ENCODE results near the gene RPUSD1. TPM values are rescaled to one million over a fixed set of nuclear protein-coding genes. Genes with fewer than 3 reads are reported as not detected.

Gene RPUSD1
- total and polyA plus RNA-seq, 2 of the 13 experiments (the other 11 are each of a cell fraction or from before 2014, with no cell fraction given) = 13.1 to 26.2 TPM

GRCh38 chr16:788399-789126 lies 382 bp upstream of the RPUSD1 start, which contains the start of gene CHTF18 (continued):
- TF ChIP-seq, protein P1, sequence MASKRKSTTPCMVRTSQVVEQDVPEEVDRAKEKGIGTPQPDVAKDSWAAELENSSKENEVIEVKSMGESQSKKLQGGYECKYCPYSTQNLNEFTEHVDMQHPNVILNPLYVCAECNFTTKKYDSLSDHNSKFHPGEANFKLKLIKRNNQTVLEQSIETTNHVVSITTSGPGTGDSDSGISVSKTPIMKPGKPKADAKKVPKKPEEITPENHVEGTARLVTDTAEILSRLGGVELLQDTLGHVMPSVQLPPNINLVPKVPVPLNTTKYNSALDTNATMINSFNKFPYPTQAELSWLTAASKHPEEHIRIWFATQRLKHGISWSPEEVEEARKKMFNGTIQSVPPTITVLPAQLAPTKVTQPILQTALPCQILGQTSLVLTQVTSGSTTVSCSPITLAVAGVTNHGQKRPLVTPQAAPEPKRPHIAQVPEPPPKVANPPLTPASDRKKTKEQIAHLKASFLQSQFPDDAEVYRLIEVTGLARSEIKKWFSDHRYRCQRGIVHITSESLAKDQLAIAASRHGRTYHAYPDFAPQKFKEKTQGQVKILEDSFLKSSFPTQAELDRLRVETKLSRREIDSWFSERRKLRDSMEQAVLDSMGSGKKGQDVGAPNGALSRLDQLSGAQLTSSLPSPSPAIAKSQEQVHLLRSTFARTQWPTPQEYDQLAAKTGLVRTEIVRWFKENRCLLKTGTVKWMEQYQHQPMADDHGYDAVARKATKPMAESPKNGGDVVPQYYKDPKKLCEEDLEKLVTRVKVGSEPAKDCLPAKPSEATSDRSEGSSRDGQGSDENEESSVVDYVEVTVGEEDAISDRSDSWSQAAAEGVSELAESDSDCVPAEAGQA (IDR thresholded peaks at IDR 0.05; ENCODE audit: low read depth) = no peak
- TF ChIP-seq, protein P1 (CRISPR knock-in tag; IDR thresholded peaks at IDR 0.05; ENCODE audit: borderline replicate concordance) = 0 out of 2 replicates have a peak, but pooled peaks have one; percentile 37
- TF ChIP-seq PRMT3 (CRISPR knock-in tag; IDR thresholded peaks at IDR 0.05; ENCODE audit: borderline replicate concordance, low read depth) = no peak
- TF ChIP-seq, protein P2, sequence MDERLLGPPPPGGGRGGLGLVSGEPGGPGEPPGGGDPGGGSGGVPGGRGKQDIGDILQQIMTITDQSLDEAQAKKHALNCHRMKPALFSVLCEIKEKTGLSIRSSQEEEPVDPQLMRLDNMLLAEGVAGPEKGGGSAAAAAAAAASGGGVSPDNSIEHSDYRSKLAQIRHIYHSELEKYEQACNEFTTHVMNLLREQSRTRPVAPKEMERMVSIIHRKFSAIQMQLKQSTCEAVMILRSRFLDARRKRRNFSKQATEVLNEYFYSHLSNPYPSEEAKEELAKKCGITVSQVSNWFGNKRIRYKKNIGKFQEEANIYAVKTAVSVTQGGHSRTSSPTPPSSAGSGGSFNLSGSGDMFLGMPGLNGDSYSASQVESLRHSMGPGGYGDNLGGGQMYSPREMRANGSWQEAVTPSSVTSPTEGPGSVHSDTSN (CRISPR knock-in tag; IDR thresholded peaks at IDR 0.05) = peak; percentile 58
- no peak for TF ChIP-seq ZNF644 (CRISPR knock-in tag; IDR thresholded peaks at IDR 0.05; ENCODE audit: low read depth)
- TF ChIP-seq HOXA9 (CRISPR knock-in tag; IDR thresholded peaks at IDR 0.05; ENCODE audit: borderline replicate concordance) = no peak; the same call in 1 of the 2 replicates
